NB4 (cell line): Measurements from ENCODE around the gene NUP98.

ENCODE experiments used
- CTCF ChIP-seq: IDR thresholded peaks from one replicate; pipeline ENCODE4 v1.5.1; 2012; ENCODE audit warnings: low read depth, low read length
- MAX ChIP-seq: IDR thresholded peaks from 2 replicates; pipeline ENCODE4 v1.6.1; 2011; ENCODE audit warnings: low read depth, low read length
- MYC ChIP-seq: IDR thresholded peaks from 2 replicates; pipeline ENCODE4 v1.6.1; 2011; ENCODE audit warnings: low read depth, low read length
- POLR2A ChIP-seq: IDR thresholded peaks from 2 replicates; pipeline ENCODE4 v1.6.1; 2011; ENCODE audit warnings: mild to moderate bottlenecking; ENCODE audit not compliant: insufficient read length; ENCODE audit errors: extremely low read depth

DNA sequence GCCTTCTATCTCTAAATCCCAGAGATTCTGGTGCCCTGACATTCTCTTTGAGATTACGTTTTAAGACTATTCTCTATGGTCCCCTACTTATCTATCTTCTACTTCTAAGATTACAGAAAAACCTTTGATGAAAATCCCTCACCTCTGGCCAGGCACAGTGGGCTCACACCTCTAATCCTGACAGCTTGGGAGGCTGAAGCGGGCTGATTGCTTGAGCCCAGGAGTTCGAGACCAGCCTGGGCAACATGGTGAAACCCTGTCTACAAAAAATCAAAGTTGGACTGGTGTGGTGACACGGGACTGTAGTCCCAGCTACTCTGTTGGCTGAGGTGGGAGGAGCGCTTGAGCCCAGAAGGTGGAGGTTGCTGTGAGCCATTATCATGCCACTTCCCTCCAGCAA lies 14.4 kb downstream of the NUP98 start:
- TF ChIP-seq CTCF (no peak), MYC (no peak), POLR2A (no peak), MAX (no peak)
